Measurements from ENCODE around the gene SHD.

DNA sequence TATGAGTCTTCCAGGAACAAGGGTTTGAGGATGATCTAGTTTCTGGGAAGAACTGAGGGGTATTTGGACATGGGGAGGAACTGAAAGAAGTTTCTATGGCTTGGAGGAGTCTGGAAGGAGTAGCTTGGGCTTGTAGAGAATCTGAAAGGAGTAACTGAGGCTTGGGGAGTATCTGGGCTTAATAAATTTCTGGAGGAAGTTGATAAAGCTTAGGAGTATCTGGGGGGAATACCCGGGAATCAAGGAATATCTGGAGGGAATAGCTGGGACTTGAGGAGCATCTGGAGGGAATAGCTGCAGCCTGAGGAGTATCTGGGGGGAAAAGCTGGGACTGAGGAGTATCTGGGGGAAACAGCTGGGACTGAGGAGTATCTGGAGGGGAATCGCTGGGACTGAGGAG is 41.4 kb downstream of the SHD start:
- TF ChIP-seq, protein P1, sequence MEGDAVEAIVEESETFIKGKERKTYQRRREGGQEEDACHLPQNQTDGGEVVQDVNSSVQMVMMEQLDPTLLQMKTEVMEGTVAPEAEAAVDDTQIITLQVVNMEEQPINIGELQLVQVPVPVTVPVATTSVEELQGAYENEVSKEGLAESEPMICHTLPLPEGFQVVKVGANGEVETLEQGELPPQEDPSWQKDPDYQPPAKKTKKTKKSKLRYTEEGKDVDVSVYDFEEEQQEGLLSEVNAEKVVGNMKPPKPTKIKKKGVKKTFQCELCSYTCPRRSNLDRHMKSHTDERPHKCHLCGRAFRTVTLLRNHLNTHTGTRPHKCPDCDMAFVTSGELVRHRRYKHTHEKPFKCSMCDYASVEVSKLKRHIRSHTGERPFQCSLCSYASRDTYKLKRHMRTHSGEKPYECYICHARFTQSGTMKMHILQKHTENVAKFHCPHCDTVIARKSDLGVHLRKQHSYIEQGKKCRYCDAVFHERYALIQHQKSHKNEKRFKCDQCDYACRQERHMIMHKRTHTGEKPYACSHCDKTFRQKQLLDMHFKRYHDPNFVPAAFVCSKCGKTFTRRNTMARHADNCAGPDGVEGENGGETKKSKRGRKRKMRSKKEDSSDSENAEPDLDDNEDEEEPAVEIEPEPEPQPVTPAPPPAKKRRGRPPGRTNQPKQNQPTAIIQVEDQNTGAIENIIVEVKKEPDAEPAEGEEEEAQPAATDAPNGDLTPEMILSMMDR (IDR thresholded peaks at IDR 0.05), result no peak
- no peak for TF ChIP-seq POLR2A (IDR thresholded peaks at IDR 0.05)
